C4-2B (cell line): ENCODE data around the gene ARL6IP6.

Experiments
- H3K27ac ChIP-seq: fragments of 450-650 bp; 2 replicates; pipeline ENCODE4 v1.5.1; 2017
- ZFX ChIP-seq: fragments of 450-650 bp; IDR thresholded peaks from 2 replicates; pipeline ENCODE4 v1.6.1; 2017
- TF ChIP-seq, protein P1 (sequence below): fragments of 450-650 bp; conservative IDR thresholded peaks from 2 replicates; pipeline ENCODE4 v1.5.1; 2017; ENCODE audit warnings: mild to moderate bottlenecking

The ARL6IP6 gene

DNA sequence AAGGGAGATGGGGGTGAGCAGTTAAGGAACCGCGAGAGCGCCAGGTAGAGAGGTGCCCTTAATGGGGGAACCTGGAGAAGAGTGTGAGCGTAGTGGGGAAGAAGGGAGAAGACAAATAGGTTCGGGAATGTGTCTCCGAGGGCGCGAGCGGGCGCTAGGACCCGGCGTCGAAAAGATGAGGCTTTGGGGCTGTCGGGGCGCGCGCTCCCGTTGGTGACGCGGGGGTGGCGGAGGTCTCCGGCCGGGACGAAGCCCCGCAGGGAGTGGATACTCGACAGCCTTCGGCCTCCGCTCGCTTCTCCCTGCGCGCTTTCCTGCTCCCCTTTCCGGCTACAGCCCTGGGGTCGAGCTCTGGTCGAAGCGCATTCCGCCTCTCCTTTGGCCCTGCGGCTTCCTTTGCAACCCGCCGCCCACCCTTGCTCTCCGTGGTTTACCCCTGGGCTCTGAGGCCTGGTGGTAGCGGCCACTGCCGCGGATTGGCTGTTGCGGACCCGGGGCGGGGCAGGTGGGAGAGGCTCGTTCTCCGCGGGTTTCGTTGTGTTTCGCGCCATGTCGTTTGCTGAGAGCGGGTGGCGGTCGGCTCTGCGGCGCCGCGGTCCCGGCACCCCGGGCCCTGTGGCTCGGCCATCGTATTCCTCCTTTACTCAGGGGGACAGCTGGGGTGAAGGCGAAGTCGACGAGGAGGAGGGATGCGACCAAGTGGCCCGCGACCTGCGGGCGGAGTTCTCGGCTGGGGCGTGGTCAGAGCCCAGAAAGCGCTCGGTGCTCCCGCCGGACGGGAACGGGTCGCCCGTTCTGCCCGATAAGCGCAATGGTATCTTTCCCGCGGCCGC is at the start of gene ARL6IP6:
Gene ARL6IP6, plus strand, starts transcription at position 545 of the 833 bp plus-strand sequence. Its CDS starts 5 bp downstream, at position 550.
- no peak for TF ChIP-seq ZFX
- TF ChIP-seq, protein P1, sequence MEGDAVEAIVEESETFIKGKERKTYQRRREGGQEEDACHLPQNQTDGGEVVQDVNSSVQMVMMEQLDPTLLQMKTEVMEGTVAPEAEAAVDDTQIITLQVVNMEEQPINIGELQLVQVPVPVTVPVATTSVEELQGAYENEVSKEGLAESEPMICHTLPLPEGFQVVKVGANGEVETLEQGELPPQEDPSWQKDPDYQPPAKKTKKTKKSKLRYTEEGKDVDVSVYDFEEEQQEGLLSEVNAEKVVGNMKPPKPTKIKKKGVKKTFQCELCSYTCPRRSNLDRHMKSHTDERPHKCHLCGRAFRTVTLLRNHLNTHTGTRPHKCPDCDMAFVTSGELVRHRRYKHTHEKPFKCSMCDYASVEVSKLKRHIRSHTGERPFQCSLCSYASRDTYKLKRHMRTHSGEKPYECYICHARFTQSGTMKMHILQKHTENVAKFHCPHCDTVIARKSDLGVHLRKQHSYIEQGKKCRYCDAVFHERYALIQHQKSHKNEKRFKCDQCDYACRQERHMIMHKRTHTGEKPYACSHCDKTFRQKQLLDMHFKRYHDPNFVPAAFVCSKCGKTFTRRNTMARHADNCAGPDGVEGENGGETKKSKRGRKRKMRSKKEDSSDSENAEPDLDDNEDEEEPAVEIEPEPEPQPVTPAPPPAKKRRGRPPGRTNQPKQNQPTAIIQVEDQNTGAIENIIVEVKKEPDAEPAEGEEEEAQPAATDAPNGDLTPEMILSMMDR: no peak
- H3K27ac ChIP-seq: peak within 1 kb of the TSS; percentile 98

DNA sequence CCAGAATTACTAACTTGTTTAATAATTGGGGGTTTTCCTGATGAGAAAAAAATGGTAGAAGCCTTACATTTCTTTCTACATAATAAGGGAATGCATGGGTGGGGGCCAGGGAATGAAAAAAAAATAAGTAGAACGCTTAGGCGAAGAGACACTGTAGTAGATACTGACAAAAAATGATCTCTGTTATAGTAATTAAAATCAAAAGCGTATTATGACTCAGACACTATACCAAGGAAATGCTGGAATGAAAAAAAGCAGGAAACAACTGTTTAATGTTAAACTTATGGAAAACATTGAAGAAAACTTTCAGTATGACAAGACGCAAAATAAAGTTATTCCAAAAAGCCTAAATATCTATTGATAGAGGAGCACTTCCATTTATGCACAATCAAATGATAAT is 44.1 kb upstream of the ARL6IP6 start:
- TF ChIP-seq, protein P1: no peak
- no peak for TF ChIP-seq ZFX
- H3K27ac ChIP-seq: no peak overlapping the region

DNA sequence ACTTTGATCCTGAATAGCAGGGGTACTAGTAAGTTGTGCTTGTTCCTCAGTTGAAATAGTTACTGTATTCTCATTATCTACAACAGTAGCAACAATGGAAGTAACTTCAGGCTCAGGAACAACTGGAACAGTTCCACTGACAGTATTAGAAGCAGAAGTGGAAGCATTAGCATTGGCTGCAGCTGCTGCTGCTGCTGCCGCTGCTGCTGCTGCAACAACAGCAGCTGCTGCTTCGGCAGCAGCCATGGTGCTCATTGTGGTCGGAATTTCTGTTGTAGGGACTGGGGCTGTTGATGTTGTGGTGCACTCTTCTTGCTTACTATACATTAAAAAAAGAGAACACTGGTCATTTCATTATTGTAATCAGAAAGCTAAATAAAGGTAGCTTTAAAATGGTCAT is 42.0 kb upstream of the ARL6IP6 start:
- TF ChIP-seq, protein P1: no peak
- TF ChIP-seq ZFX: no peak

DNA sequence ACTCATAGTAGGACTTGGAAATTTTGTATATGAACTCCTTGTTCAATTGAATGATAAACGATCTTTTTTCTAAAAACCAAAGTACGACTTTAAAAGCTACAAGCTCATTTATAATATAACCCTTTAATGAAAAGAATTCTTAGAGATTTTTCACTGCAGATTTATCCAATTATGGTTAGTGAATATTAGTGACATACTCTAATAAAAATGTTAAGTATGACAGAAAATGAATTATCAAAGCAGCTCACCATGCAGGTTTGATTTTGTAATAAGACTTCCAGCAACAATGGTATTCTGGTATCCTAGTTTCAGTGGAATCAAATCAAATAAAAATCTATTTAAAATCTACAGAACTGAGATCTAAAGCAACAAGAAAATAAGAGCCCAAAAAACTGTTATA is 39.6 kb upstream of the ARL6IP6 start:
- TF ChIP-seq, protein P1: no peak
- TF ChIP-seq ZFX: no peak
- H3K27ac ChIP-seq: no peak overlapping the region

More for the DNA sequence above, 42.0 kb upstream of the ARL6IP6 start:
- H3K27ac ChIP-seq: no peak overlapping the region

DNA sequence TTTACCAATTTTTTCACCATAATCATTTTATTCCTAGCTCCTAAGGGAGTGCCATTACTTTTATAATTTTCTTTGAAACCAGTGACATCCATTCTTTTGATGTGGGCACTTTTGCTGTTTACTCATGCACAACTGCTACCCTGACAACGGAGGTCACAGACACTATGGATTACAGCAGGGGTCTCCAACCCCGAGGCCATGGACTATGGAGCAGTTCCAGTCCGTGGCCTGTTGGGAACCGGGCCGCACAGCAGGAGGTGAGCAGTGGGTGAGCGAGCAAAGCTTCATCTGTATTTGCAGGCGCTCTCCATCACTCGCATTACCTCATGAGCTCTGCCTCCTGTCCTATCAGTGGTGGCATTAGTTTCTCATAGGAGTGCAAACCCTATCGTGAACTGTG is 35.8 kb upstream of the ARL6IP6 start:
- H3K27ac ChIP-seq: no peak overlapping the region
- no peak for TF ChIP-seq ZFX
- TF ChIP-seq, protein P1: no peak

DNA sequence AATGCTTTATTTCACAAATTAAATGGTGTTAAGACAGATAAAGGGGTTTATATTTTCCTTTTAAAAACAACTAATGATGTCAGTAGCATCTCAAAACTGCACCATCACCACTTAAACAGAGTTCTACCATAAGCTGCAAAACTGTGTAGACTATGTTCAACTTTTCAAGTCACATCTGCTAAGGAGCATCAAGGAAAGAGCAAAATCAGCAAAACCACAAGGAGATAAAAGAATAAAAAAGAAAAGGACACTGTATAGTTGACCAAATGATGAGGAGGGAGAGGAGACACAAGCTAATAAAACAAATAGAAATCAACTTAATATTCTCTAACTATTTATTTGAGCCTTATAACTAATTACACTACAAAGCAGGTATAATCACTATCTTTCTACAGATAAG is 35.0 kb upstream of the ARL6IP6 start:
- no peak overlapping the region for H3K27ac ChIP-seq
- TF ChIP-seq, protein P1: no peak
- TF ChIP-seq ZFX: no peak

DNA sequence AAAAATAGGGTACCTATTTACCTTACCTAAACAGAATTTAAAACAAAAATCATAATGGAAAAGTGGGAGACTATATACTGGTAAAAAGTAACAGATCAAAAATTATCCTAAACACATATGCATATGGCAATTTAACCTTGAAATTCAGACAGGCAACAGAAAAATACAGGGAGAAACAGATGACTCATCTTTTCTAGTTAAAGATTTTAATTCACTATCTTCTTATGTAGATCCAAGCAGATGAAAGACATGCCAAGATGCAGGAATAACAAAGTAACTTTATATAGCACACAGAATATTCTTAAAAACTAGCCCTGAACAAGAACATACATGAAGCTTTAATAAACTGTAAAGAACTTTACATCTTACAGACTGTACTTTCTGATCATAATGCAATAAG is 32.1 kb upstream of the ARL6IP6 start:
- H3K27ac ChIP-seq: no peak overlapping the region
- TF ChIP-seq, protein P1: no peak
- no peak for TF ChIP-seq ZFX
